BJ (cell line): ENCODE results near the gene FNDC3B. TPM values are rescaled to one million over a fixed set of nuclear protein-coding genes. Genes with fewer than 3 reads are reported as not detected.
A peak's percentile ranks its signal among the peaks of the same experiment; 100 is the strongest.

Experiments
- CTCF ChIA-PET: fragments of 350-600 bp; formaldehyde crosslinking; extraction: SDS; loops from one replicate; lab custom pipeline; 2021; ENCODE audit warnings: antibody characterized with exemption, inconsistent platforms; lab: Yijun Ruan, JAX
- POLR2A ChIA-PET: fragments of 300-600 bp; sonication (Branson Sonifier 250); formaldehyde crosslinking; extraction: SDS; loops from one replicate; lab custom pipeline; 2021; ENCODE audit warnings: antibody characterized with exemption; lab: Charles Lee
- DNase-seq: peaks from one replicate; pipeline ENCODE4 v3.0.0-alpha.2; 2011; ENCODE audit warnings: low read depth
- H3K27me3 ChIP-seq: 2 replicates; pipeline ENCODE4 v1.6.0; 2011; ENCODE audit warnings: low read length; ENCODE audit not compliant: control insufficient read depth, insufficient read depth
- H3K36me3 ChIP-seq: 2 replicates; pipeline ENCODE4 v1.5.1; 2011; ENCODE audit warnings: low read length; ENCODE audit not compliant: control insufficient read depth, insufficient read depth
- H3K4me3 ChIP-seq: 2 replicates; pipeline ENCODE4 v1.5.1; 2011; ENCODE audit warnings: low read depth, mild to moderate bottlenecking, control low read depth, low read length
- CTCF ChIP-seq: IDR thresholded peaks from 2 replicates; pipeline ENCODE4 v1.5.1; 2011; ENCODE audit warnings: low read depth, mild to moderate bottlenecking, control low read depth, inconsistent platforms, low read length, moderate library complexity; ENCODE audit not compliant: insufficient read depth
- polyA plus RNA-seq: library from polyadenylated mRNA; depleted of rRNA; stranded (reverse); fragments of >200 nt; gene quantifications from 2 replicates; pipeline ENCODE4 v1.2.3, GENCODE V29; 2011

The FNDC3B gene
- polyA plus RNA-seq, 1 experiment: 28.6 TPM

- TF ChIP-seq CTCF: no peak
- ChIA-PET POLR2A (interaction anchor here (1.0 kb wide), 1 partner anchor 12 kb away, joined by 3 read pairs; no protein-coding TSS in a partner anchor), CTCF (no interaction called here)
- Histone ChIP-seq H3K36me3 (peaks cover 10% of the 10 kb centered on the region), H3K4me3 (no peak overlapping the region), H3K27me3 (no peaks in the 10 kb centered on the region)
- peak; percentile 83 for DNase-seq
These were observed 86.6 kb downstream of the FNDC3B start for GRCh38 chr3:172125963-172126457.

- POLR2A ChIA-PET: interaction anchor here (1.0 kb wide), 1 partner anchor 11 kb away, joined by 3 read pairs; no protein-coding TSS in a partner anchor
- Histone ChIP-seq H3K4me3 (no peak overlapping the region), H3K36me3 (peaks cover 10% of the 10 kb centered on the region), H3K27me3 (no peaks in the 10 kb centered on the region)
- CTCF ChIA-PET: no interaction called here
- TF ChIP-seq CTCF: no peak
- no peak for DNase-seq
These were observed 87.4 kb downstream of the FNDC3B start for GRCh38 chr3:172126741-172127140.

- no peak overlapping the region for H3K4me3 ChIP-seq
- DNase-seq: no peak
- POLR2A ChIA-PET: no interaction called here
- no peak for TF ChIP-seq CTCF
- peaks cover 10% of the 10 kb centered on the region for H3K36me3 ChIP-seq
- H3K27me3 ChIP-seq: no peaks in the 10 kb centered on the region
- CTCF ChIA-PET: no interaction called here
These were observed 87.8 kb downstream of the FNDC3B start for GRCh38 chr3:172127141-172127540.

- H3K27me3 ChIP-seq: no peaks in the 10 kb centered on the region
- ChIA-PET POLR2A (no interaction called here), CTCF (interaction anchor here (0.9 kb wide), 1 partner anchor 48 kb away, joined by 3 read pairs; no protein-coding TSS in a partner anchor)
- TF ChIP-seq CTCF: no peak
- no peak for DNase-seq
- H3K4me3 ChIP-seq: no peak overlapping the region
- peaks cover 7% of the 10 kb centered on the region for H3K36me3 ChIP-seq
These were observed 88.7 kb downstream of the FNDC3B start for GRCh38 chr3:172127929-172128580.

- CTCF ChIA-PET: interaction anchor here (0.5 kb wide), 1 partner anchor 848 kb away, joined by 3 read pairs; no protein-coding TSS in a partner anchor
These were observed 89.5 kb downstream of the FNDC3B start for GRCh38 chr3:172128858-172129257.

More at GRCh38 chr3:172128858-172129257, 89.5 kb downstream of the FNDC3B start:
- Histone ChIP-seq H3K4me3 (no peak overlapping the region), H3K36me3 (peaks cover 6% of the 10 kb centered on the region), H3K27me3 (no peaks in the 10 kb centered on the region)
- no peak for DNase-seq
- POLR2A ChIA-PET: interaction anchor here (0.5 to 0.9 kb wide), 2 partner anchors 11 to 47 kb away, joined by 3 read pairs; no protein-coding TSS in a partner anchor
- TF ChIP-seq CTCF: no peak
